ENCODE data around the gene UBE2I.

DNA sequence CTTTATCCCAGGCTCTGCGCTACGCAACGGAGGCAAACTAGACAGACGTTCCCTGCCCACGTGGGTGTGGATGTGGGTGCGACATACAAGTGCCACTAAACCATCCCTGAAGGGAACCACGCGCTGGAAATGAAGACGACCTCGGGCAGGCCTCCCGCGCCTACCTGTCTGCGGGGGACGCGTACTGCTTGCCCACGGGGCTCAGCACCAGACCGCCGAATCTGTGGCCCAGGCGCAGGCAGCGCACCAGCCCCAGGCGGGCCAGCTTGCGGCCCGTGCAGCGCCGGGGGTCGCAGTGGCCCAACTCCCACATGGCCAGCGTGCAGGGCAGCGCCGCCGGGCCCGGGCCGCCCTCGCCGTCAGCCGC, 41.8 kb downstream of the UBE2I start:
- TF ChIP-seq CTCF (IDR thresholded peaks at IDR 0.05; ENCODE audit: insufficient read depth, low read length, poor library complexity, severe bottlenecking) (no peak), EZH2phosphoT487 (conservative IDR thresholded peaks at IDR 0.05; ENCODE audit: low read length) (no peak)

Data from SU-DHL-6 (cell line).